ENCODE results near the gene KDM4B. TPM values are rescaled to one million over a fixed set of nuclear protein-coding genes. Genes with fewer than 3 reads are reported as not detected.

KDM4B gene
- total RNA-seq, 1 donor from 2014 or later: 21.2 TPM

DNA sequence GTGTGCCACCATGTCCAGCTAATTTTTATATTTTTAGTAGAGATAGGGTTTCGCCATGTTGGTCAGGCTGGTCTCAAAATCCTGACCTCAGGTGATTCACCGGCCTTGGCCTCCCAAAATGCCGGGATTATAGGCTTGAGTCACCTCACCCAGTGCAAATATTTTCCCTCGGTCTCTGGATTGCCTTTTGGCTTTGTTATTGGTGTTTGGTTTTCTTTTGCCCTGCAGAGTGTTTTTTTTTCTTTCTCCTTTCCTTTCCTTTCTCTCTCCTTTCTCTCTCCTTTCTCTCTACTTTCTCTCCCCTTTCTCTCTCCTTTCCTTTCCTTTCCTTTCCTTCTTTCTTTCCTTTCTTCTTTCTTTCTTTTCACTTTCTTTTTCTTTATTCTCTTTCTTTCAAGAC is 33.2 kb downstream of the KDM4B start:
- Histone ChIP-seq H3K4me3 (ENCODE audit: low read depth, low read length) (no peak overlapping the region), H3K27me3 (ENCODE audit: control insufficient read depth, insufficient read depth, low read length) (no peaks in the 10 kb centered on the region), H3K36me3 (ENCODE audit: control insufficient read depth, insufficient read depth, low read length) (no peaks in the 10 kb centered on the region)
- no peak for DNase-seq (ENCODE audit: low read depth)
- TF ChIP-seq, protein P1, sequence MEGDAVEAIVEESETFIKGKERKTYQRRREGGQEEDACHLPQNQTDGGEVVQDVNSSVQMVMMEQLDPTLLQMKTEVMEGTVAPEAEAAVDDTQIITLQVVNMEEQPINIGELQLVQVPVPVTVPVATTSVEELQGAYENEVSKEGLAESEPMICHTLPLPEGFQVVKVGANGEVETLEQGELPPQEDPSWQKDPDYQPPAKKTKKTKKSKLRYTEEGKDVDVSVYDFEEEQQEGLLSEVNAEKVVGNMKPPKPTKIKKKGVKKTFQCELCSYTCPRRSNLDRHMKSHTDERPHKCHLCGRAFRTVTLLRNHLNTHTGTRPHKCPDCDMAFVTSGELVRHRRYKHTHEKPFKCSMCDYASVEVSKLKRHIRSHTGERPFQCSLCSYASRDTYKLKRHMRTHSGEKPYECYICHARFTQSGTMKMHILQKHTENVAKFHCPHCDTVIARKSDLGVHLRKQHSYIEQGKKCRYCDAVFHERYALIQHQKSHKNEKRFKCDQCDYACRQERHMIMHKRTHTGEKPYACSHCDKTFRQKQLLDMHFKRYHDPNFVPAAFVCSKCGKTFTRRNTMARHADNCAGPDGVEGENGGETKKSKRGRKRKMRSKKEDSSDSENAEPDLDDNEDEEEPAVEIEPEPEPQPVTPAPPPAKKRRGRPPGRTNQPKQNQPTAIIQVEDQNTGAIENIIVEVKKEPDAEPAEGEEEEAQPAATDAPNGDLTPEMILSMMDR (IDR thresholded peaks at IDR 0.05; ENCODE audit: insufficient read depth, low read length, poor library complexity, severe bottlenecking): no peak

GRCh38 chr19:5003781-5004180 is 34.9 kb downstream of the KDM4B start:
- TF ChIP-seq, protein P1 (IDR thresholded peaks at IDR 0.05; ENCODE audit: insufficient read depth, low read length, poor library complexity, severe bottlenecking): no peak
- H3K27me3 ChIP-seq (ENCODE audit: control insufficient read depth, insufficient read depth, low read length): no peaks in the 10 kb centered on the region
- DNase-seq (ENCODE audit: low read depth): no peak
- no peak overlapping the region for H3K4me3 ChIP-seq (ENCODE audit: low read depth, low read length)
- H3K36me3 ChIP-seq (ENCODE audit: control insufficient read depth, insufficient read depth, low read length): no peaks in the 10 kb centered on the region

DNA sequence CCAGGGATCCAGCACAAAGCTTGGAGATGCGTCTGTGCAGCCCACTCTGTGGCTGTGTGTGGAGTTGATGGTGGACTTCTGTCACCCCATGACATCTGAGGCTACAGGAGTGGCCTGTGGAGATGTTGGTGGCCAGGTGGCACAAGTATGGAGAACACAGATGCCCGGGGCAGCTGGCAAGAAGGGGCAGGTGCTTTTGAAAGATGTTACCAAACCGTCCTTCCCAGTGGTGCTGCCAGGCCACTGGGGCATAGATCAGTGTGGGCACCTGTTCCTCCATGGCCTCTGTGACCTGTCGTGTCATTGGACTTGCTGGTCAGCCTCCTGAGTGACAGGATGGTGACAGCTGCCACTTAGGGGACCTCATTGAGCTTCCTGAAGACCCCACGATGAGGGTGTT is 36.2 kb downstream of the KDM4B start:
- TF ChIP-seq, protein P1 (IDR thresholded peaks at IDR 0.05; ENCODE audit: insufficient read depth, low read length, poor library complexity, severe bottlenecking): no peak
- DNase-seq (ENCODE audit: low read depth): no peak
- H3K27me3 ChIP-seq (ENCODE audit: control insufficient read depth, insufficient read depth, low read length): no peaks in the 10 kb centered on the region
- H3K4me3 ChIP-seq (ENCODE audit: low read depth, low read length): no peak overlapping the region
- no peaks in the 10 kb centered on the region for H3K36me3 ChIP-seq (ENCODE audit: control insufficient read depth, insufficient read depth, low read length)

GRCh38 chr19:5006201-5006600 is 37.3 kb downstream of the KDM4B start:
- Histone ChIP-seq H3K36me3 (ENCODE audit: control insufficient read depth, insufficient read depth, low read length) (no peaks in the 10 kb centered on the region), H3K4me3 (ENCODE audit: low read depth, low read length) (no peak overlapping the region), H3K27me3 (ENCODE audit: control insufficient read depth, insufficient read depth, low read length) (no peaks in the 10 kb centered on the region)
- no peak for DNase-seq (ENCODE audit: low read depth)
- TF ChIP-seq, protein P1 (IDR thresholded peaks at IDR 0.05; ENCODE audit: insufficient read depth, low read length, poor library complexity, severe bottlenecking): no peak

- H3K27me3 ChIP-seq (ENCODE audit: control insufficient read depth, insufficient read depth, low read length): no peaks in the 10 kb centered on the region
- no peak for DNase-seq (ENCODE audit: low read depth)
- H3K36me3 ChIP-seq (ENCODE audit: control insufficient read depth, insufficient read depth, low read length): no peaks in the 10 kb centered on the region
- H3K4me3 ChIP-seq (ENCODE audit: low read depth, low read length): no peak overlapping the region
- TF ChIP-seq, protein P1 (IDR thresholded peaks at IDR 0.05; ENCODE audit: insufficient read depth, low read length, poor library complexity, severe bottlenecking): no peak
Observed at GRCh38 chr19:5006821-5007220, 37.9 kb downstream of the KDM4B start.

DNA sequence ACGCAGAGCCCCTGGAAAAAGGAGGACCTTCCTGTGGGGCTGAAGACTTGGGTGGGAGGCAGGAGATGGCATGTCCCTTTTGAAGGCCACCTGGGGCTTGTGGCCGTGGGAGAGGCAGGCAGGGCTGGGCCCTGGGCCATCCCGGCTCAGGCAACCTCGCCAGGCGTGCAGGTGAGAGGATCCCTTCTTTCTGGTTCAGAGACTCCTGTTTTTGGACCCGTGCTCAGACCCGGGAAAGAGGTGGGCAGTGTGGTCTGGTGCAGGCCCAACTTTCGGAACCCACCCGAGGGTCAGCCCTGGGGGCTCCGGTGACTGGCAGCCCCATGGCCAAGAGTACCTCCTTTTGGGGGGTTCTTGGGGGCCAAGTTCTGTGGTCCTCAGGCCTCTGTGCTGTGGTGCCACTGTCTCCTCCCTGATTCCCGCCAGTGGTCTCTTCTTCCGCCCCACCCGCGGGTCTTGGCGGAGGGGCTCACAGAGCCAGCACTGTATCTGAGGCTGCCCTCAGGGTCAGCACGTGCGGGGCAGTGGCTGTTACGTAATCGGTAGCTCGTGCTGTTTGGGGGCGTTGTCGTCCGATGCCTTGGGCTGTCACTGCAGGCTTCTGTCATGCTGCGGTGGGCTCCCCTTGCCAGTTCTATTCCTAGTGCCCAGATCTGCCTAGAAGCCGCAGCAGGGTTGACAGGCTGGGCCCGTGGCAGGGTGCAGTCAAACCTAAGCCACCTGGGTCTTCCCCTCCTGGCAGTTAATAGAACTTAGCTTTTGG is 42.7 kb downstream of the KDM4B start:
- no peak for DNase-seq (ENCODE audit: low read depth)
- Histone ChIP-seq H3K4me3 (ENCODE audit: low read depth, low read length) (no peak overlapping the region), H3K27me3 (ENCODE audit: control insufficient read depth, insufficient read depth, low read length) (no peaks in the 10 kb centered on the region), H3K36me3 (ENCODE audit: control insufficient read depth, insufficient read depth, low read length) (no peaks in the 10 kb centered on the region)
- TF ChIP-seq, protein P1 (IDR thresholded peaks at IDR 0.05; ENCODE audit: insufficient read depth, low read length, poor library complexity, severe bottlenecking): no peak

Measured in kidney epithelial cell (primary cell).